Breast epithelium (tissue), 3 donors: ENCODE results near the gene EFCAB5.

ENCODE experiments used
- POLR2A ChIP-seq: fragments of 450-650 bp; IDR thresholded peaks from one replicate; pipeline ENCODE4 v1.6.1; 2016; ENCODE audit warnings: antibody characterized with exemption, mild to moderate bottlenecking, moderate library complexity
- POLR2AphosphoS5 ChIP-seq, 3 donors: sonication (generic); formaldehyde crosslinking; IDR thresholded peaks; one replicate each; pipeline ENCODE4 v1.6.1; 2017; ENCODE audit warnings: antibody characterized with exemption in 3 of 3
- TF ChIP-seq, protein P1 (sequence below), 3 donors: fragments of 450-650 bp; IDR thresholded peaks; one replicate each; pipeline ENCODE4 v1.5.1; 2016 to 2017; ENCODE audit warnings: antibody characterized with exemption in 3 of 3, mild to moderate bottlenecking in 3 of 3, moderate library complexity in 3 of 3

DNA sequence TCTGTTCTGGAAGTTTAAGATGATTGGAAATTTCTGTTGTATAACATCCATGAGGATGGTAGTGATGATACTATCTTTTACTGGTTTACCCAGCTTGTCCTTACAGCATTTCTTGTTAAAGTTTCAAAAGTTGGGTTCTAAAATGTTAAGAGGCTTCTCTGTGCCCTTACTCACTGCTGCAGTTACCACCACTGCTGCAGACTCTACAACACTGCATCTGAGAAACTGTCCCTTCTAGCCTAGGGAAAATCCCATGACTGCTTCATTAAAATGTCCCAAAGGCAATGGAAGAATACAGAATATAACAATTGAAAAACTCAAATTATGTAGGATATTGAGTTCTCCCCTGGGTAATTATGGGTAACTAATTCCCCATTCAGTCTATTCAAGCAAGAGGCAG is 171.4 kb downstream of the EFCAB5 start:
- TF ChIP-seq POLR2A (no peak), POLR2AphosphoS5 (IDR thresholded peaks at IDR 0.05) (no peak)
- TF ChIP-seq, protein P1, sequence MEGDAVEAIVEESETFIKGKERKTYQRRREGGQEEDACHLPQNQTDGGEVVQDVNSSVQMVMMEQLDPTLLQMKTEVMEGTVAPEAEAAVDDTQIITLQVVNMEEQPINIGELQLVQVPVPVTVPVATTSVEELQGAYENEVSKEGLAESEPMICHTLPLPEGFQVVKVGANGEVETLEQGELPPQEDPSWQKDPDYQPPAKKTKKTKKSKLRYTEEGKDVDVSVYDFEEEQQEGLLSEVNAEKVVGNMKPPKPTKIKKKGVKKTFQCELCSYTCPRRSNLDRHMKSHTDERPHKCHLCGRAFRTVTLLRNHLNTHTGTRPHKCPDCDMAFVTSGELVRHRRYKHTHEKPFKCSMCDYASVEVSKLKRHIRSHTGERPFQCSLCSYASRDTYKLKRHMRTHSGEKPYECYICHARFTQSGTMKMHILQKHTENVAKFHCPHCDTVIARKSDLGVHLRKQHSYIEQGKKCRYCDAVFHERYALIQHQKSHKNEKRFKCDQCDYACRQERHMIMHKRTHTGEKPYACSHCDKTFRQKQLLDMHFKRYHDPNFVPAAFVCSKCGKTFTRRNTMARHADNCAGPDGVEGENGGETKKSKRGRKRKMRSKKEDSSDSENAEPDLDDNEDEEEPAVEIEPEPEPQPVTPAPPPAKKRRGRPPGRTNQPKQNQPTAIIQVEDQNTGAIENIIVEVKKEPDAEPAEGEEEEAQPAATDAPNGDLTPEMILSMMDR (IDR thresholded peaks at IDR 0.05): no peak
